ENCODE results near the gene EIF2S3. TPM values are rescaled to one million over a fixed set of nuclear protein-coding genes. Genes with fewer than 3 reads are reported as not detected.

Gene EIF2S3
- 123 TPM for polyA plus RNA-seq (2012; ENCODE audit: low read depth, missing spikeins)

- FAIRE-seq (peak; percentile 94), DNase-seq (ENCODE audit: insufficient read length, low spot score) (peak; percentile 38)
- peak; percentile 89 for TF ChIP-seq POLR2AphosphoS5 (IDR thresholded peaks at IDR 0.05; ENCODE audit: low read depth, low read length)
- TF ChIP-seq POU2F2 (IDR thresholded peaks at IDR 0.05; ENCODE audit: low read depth, low read length) = no peak; the same call in 1 of the 2 replicates
- peak; percentile 84 for TF ChIP-seq TAF1 (IDR thresholded peaks at IDR 0.05; ENCODE audit: low read depth, low read length)
- TF ChIP-seq POLR2A (IDR thresholded peaks at IDR 0.05; ENCODE audit: low read depth, low read length) = peak; percentile 93
- TF ChIP-seq SPI1 (IDR thresholded peaks at IDR 0.05; ENCODE audit: low read depth, low read length) = no peak
- TF ChIP-seq PAX5 (IDR thresholded peaks at IDR 0.05; ENCODE audit: insufficient read depth, low read length, severe bottlenecking) = no peak
These were observed at the start of gene EIF2S3 for GRCh38 chrX:24054182-24055042. Gene EIF2S3 (plus strand): TSS chrX:24054956. CDS start chrX:24054969, 13 bp downstream.

DNA sequence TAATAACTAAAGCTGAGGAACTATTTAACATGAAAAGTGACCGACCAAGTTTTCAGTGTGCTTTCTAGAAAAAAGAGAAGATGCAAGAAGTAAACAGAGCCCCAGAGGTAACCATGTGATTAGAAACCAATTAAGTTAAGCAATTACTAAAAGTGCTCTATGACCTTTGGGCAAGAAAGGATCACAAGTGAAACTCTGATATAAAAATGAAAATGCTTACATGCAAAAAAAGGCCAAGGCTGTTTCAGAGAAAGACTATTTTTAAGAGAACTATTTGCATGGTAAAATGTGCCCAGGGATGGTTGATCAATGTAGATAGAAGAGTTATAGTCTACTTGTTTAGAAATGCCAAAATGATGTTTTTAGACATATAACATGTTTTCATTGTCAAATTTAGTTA lies 49.7 kb upstream of the EIF2S3 start:
- no peak for TF ChIP-seq POLR2A (IDR thresholded peaks at IDR 0.05; ENCODE audit: low read depth, low read length)
- TF ChIP-seq PAX5 (IDR thresholded peaks at IDR 0.05; ENCODE audit: insufficient read depth, low read length, severe bottlenecking) = no peak
- no peak for FAIRE-seq

GRCh38 chrX:24005867-24006266 lies 48.9 kb upstream of the EIF2S3 start:
- DNase-seq (ENCODE audit: insufficient read length, low spot score) = no peak
- TF ChIP-seq POU2F2 (IDR thresholded peaks at IDR 0.05; ENCODE audit: low read depth, low read length) (no peak), TAF1 (IDR thresholded peaks at IDR 0.05; ENCODE audit: low read depth, low read length) (no peak)
- no peak for FAIRE-seq

More for the DNA sequence above, 49.7 kb upstream of the EIF2S3 start:
- no peak for DNase-seq (ENCODE audit: insufficient read length, low spot score)

DNA sequence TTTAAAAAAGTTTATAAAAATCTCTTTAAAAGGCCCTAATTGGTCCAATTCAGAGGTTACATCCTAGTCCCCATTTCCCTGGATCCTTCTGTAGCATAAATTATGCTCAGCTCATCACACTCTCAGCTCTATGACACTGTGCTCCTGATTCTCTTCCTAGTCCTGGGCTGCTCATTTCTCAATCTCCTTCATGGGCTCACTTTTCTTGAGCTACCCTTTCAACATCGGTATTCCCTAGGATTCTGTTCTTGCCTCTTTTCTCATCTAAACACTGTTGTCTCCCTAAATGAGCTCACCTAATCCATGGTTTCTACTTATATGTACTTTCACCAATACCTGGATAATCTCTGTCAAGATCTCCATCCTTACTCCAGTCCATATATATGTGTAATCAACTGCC lies 42.5 kb upstream of the EIF2S3 start:
- DNase-seq (ENCODE audit: insufficient read length, low spot score) = no peak
- TF ChIP-seq POU2F2 (IDR thresholded peaks at IDR 0.05; ENCODE audit: low read depth, low read length) = no peak
- no peak for TF ChIP-seq PAX5 (IDR thresholded peaks at IDR 0.05; ENCODE audit: insufficient read depth, low read length, severe bottlenecking)
- no peak for TF ChIP-seq POLR2AphosphoS5 (IDR thresholded peaks at IDR 0.05; ENCODE audit: low read depth, low read length)
- TF ChIP-seq SPI1 (IDR thresholded peaks at IDR 0.05; ENCODE audit: low read depth, low read length) = no peak
- TF ChIP-seq POLR2A (IDR thresholded peaks at IDR 0.05; ENCODE audit: low read depth, low read length) = no peak
- TF ChIP-seq TAF1 (IDR thresholded peaks at IDR 0.05; ENCODE audit: low read depth, low read length) = no peak
- FAIRE-seq = no peak

GRCh38 chrX:24014388-24015018 lies 40.3 kb upstream of the EIF2S3 start:
- FAIRE-seq = peak; percentile 88
- DNase-seq (ENCODE audit: insufficient read length, low spot score) = no peak
- no peak for TF ChIP-seq TAF1 (IDR thresholded peaks at IDR 0.05; ENCODE audit: low read depth, low read length)
- no peak for TF ChIP-seq POLR2A (IDR thresholded peaks at IDR 0.05; ENCODE audit: low read depth, low read length)
- no peak for TF ChIP-seq POLR2AphosphoS5 (IDR thresholded peaks at IDR 0.05; ENCODE audit: low read depth, low read length)
- TF ChIP-seq POU2F2 (IDR thresholded peaks at IDR 0.05; ENCODE audit: low read depth, low read length) = no peak
- no peak for TF ChIP-seq SPI1 (IDR thresholded peaks at IDR 0.05; ENCODE audit: low read depth, low read length)
- TF ChIP-seq PAX5 (IDR thresholded peaks at IDR 0.05; ENCODE audit: insufficient read depth, low read length, severe bottlenecking) = no peak

GRCh38 chrX:24017674-24018073 lies 37.1 kb upstream of the EIF2S3 start:
- FAIRE-seq (no peak), DNase-seq (ENCODE audit: insufficient read length, low spot score) (no peak)
- TF ChIP-seq POU2F2 (IDR thresholded peaks at IDR 0.05; ENCODE audit: low read depth, low read length) (no peak), SPI1 (IDR thresholded peaks at IDR 0.05; ENCODE audit: low read depth, low read length) (no peak), POLR2AphosphoS5 (IDR thresholded peaks at IDR 0.05; ENCODE audit: low read depth, low read length) (no peak), PAX5 (IDR thresholded peaks at IDR 0.05; ENCODE audit: insufficient read depth, low read length, severe bottlenecking) (no peak)

GRCh38 chrX:24018809-24019208 lies 35.9 kb upstream of the EIF2S3 start:
- FAIRE-seq (no peak), DNase-seq (ENCODE audit: insufficient read length, low spot score) (no peak)
- TF ChIP-seq POLR2A (IDR thresholded peaks at IDR 0.05; ENCODE audit: low read depth, low read length) = no peak
- no peak for TF ChIP-seq PAX5 (IDR thresholded peaks at IDR 0.05; ENCODE audit: insufficient read depth, low read length, severe bottlenecking)
- TF ChIP-seq TAF1 (IDR thresholded peaks at IDR 0.05; ENCODE audit: low read depth, low read length) = no peak
- no peak for TF ChIP-seq POU2F2 (IDR thresholded peaks at IDR 0.05; ENCODE audit: low read depth, low read length)
- no peak for TF ChIP-seq POLR2AphosphoS5 (IDR thresholded peaks at IDR 0.05; ENCODE audit: low read depth, low read length)
- no peak for TF ChIP-seq SPI1 (IDR thresholded peaks at IDR 0.05; ENCODE audit: low read depth, low read length)

DNA sequence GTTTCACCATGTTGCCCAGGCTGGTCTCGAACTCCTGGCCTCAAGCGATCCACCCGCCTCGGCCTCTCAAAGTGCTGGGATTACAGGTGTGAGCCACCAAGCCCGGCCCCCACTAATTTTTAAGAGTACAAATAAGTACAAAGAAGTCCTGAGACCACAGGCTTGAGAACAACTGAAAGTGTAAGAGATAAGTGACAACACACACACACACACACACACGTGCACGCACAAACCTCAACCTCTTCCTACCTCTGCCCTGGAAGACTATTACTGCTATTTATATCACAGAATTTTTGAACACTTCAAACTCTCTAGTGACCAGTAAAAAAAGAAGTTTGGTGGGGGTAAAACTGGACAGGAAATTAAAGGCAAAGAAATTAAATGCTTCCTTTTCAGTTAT lies 35.3 kb upstream of the EIF2S3 start:
- no peak for DNase-seq (ENCODE audit: insufficient read length, low spot score)
- no peak for TF ChIP-seq TAF1 (IDR thresholded peaks at IDR 0.05; ENCODE audit: low read depth, low read length)
- TF ChIP-seq POLR2AphosphoS5 (IDR thresholded peaks at IDR 0.05; ENCODE audit: low read depth, low read length) = no peak
- no peak for TF ChIP-seq POU2F2 (IDR thresholded peaks at IDR 0.05; ENCODE audit: low read depth, low read length)
- no peak for TF ChIP-seq SPI1 (IDR thresholded peaks at IDR 0.05; ENCODE audit: low read depth, low read length)
- FAIRE-seq = no peak

DNA sequence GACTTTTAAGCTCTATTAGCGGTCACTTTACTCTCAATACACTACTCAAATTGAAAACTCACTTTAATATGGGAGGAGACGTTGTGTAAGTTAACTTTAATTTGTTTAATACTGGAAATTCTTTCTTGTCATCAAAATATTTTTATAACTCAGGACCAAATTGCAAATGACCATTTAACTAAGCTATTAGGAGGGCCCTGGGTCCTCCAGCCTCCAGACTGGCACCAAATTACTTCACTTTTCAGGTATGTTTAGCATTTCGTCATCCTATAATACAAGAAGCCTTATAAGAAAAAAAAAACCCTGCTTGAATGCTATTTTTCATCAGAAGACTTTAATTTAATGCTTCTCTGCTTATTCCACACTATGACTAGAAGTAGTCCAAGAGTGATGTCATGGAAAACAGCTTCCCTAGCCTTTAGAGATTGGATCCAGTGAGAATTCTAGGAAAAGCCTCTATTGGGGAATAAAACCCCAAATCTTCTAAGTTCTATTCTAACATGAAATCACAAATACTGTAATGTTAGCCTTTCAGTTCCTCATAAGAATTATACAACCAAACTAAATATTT lies 34.4 kb upstream of the EIF2S3 start:
- no peak for TF ChIP-seq SPI1 (IDR thresholded peaks at IDR 0.05; ENCODE audit: low read depth, low read length)
- no peak for TF ChIP-seq TAF1 (IDR thresholded peaks at IDR 0.05; ENCODE audit: low read depth, low read length)
- TF ChIP-seq POLR2AphosphoS5 (IDR thresholded peaks at IDR 0.05; ENCODE audit: low read depth, low read length) = no peak
- no peak for TF ChIP-seq POLR2A (IDR thresholded peaks at IDR 0.05; ENCODE audit: low read depth, low read length)
- TF ChIP-seq POU2F2 (IDR thresholded peaks at IDR 0.05; ENCODE audit: low read depth, low read length) = no peak
- TF ChIP-seq PAX5 (IDR thresholded peaks at IDR 0.05; ENCODE audit: insufficient read depth, low read length, severe bottlenecking) = no peak
- DNase-seq (ENCODE audit: insufficient read length, low spot score) (no peak), FAIRE-seq (no peak)

All from GM12891 (cell line).